OCI-LY7 (cell line): ENCODE results near the gene ODF4. TPM values are rescaled to one million over a fixed set of nuclear protein-coding genes. Genes with fewer than 3 reads are reported as not detected.
"Not testable (repeated sequence)": the region's sequence is repeated elsewhere in the genome, so short reads cannot be mapped to it uniquely, and the experiment has no call there.

Experiments
- BruUV-seq: library from RNA; stranded (reverse); fragments of 400-500 nt; replicated peaks from 2 replicates; lab custom pipeline; 2021; lab: Mats Ljungman, UMichigan
- CTCF ChIA-PET: fragments of 300-600 bp; sonication (Branson Sonifier 250); formaldehyde crosslinking; loops from one replicate; lab custom pipeline; 2022; ENCODE audit warnings: antibody characterized with exemption; ENCODE audit not compliant: unreplicated experiment; lab: Charles Lee
- POLR2A ChIA-PET: fragments of 300-600 bp; sonication (Branson Sonifier 250); formaldehyde crosslinking; loops from one replicate; lab custom pipeline; 2022; ENCODE audit warnings: antibody characterized with exemption; lab: Charles Lee
- DNase-seq: peaks from one replicate; pipeline ENCODE4 v3.0.0-alpha.2; 2015; ENCODE audit warnings: low spot score
- H2AFZ ChIP-seq: fragments of 200-600 bp; sonication (generic), shearing (Covaris generic); 2 replicates; pipeline ENCODE4 v1.6.1; 2014; ENCODE audit warnings: mild to moderate bottlenecking, antibody characterized with exemption, low read length, moderate library complexity
- H3K27ac ChIP-seq: fragments of 200-600 bp; sonication (generic); 2 replicates; pipeline ENCODE4 v1.5.1; 2014; ENCODE audit warnings: mixed run types, low read depth, mild to moderate bottlenecking, moderate library complexity, low read length, inconsistent platforms; ENCODE audit not compliant: poor library complexity, severe bottlenecking
- H3K36me3 ChIP-seq: fragments of 200-600 bp; sonication (generic); 2 replicates; pipeline ENCODE4 v1.6.1; 2014; ENCODE audit warnings: mild to moderate bottlenecking, antibody characterized with exemption, low read length, moderate library complexity, mixed read lengths; ENCODE audit not compliant: insufficient read depth
- H3K4me1 ChIP-seq: fragments of 200-600 bp; sonication (generic); 2 replicates; pipeline ENCODE4 v1.5.1; 2014; ENCODE audit warnings: mild to moderate bottlenecking, low read length; ENCODE audit not compliant: insufficient read depth, poor library complexity, severe bottlenecking
- H3K4me2 ChIP-seq: fragments of 200-600 bp; sonication (generic); 2 replicates; pipeline ENCODE4 v1.6.1; 2014; ENCODE audit warnings: mild to moderate bottlenecking, low read length
- H3K4me3 ChIP-seq: fragments of 200-600 bp; sonication (generic); 2 replicates; pipeline ENCODE4 v1.5.1; 2014; ENCODE audit warnings: mild to moderate bottlenecking, low read depth, low read length; ENCODE audit not compliant: poor library complexity, severe bottlenecking
- H3K79me2 ChIP-seq: fragments of 200-600 bp; sonication (generic); 2 replicates; pipeline ENCODE4 v1.6.1; 2016; ENCODE audit warnings: low read depth, mild to moderate bottlenecking, low read length, moderate library complexity, mixed read lengths; ENCODE audit not compliant: insufficient read depth
- H3K9me2 ChIP-seq: fragments of 200-600 bp; sonication (generic); 2 replicates; pipeline ENCODE4 v1.6.1; 2016; ENCODE audit warnings: mild to moderate bottlenecking, low read length, mixed read lengths; ENCODE audit not compliant: insufficient read depth
- H3K9me3 ChIP-seq: fragments of 200-600 bp; sonication (generic); 2 replicates; pipeline ENCODE4 v1.6.1; 2014; ENCODE audit warnings: mild to moderate bottlenecking, mixed run types, low read length, mixed read lengths
- H4K20me1 ChIP-seq: fragments of 200-600 bp; sonication (generic); 2 replicates; pipeline ENCODE4 v1.6.1; 2014; ENCODE audit warnings: mild to moderate bottlenecking, antibody characterized with exemption, low read length, moderate library complexity, mixed read lengths; ENCODE audit not compliant: insufficient read depth
- CTCF ChIP-seq: fragments of 200-600 bp; sonication (generic); conservative IDR thresholded peaks from 2 replicates; pipeline ENCODE4 v1.5.1; 2014; ENCODE audit warnings: mild to moderate bottlenecking, antibody characterized with exemption, low read length, moderate library complexity, mixed read lengths
- EZH2phosphoT487 ChIP-seq: fragments of 200-600 bp; sonication (generic); IDR thresholded peaks from 2 replicates; pipeline ENCODE4 v1.6.1; 2018; ENCODE audit warnings: low read depth, borderline replicate concordance, mild to moderate bottlenecking, mixed run types, antibody characterized with exemption, low read length, moderate library complexity, mixed read lengths
- intact Hi-C: fragments of 100-400 bp; cut with micrococcal nuclease; formaldehyde crosslinking; loops from one replicate; pipeline ENCODE4 v1.10.0; 2022; ENCODE audit not compliant: unreplicated experiment
- total RNA-seq, 2 experiments: library from RNA; depleted of rRNA in 1 of 2; stranded (reverse); fragments of >200 nt in 1 of 2; shearing (Covaris generic) in 1 of 2; gene quantifications; 2 replicates each; pipeline ENCODE4 v1.2.3, GENCODE V29; 2014 to 2022

ODF4 gene
- total RNA-seq, 2 experiments from 2014 or later = not detected

- Histone ChIP-seq H3K4me2 (no peak overlapping the region), H2AFZ (no peak overlapping the region), H3K9me3 (no peaks in the 10 kb centered on the region), H3K4me1 (no peaks in the 10 kb centered on the region), H4K20me1 (no peaks in the 10 kb centered on the region), H3K36me3 (no peaks in the 10 kb centered on the region), H3K27ac (no peak overlapping the region), H3K9me2 (no peaks in the 10 kb centered on the region), H3K79me2 (no peaks in the 10 kb centered on the region), H3K4me3 (no peak overlapping the region)
- TF ChIP-seq EZH2phosphoT487 (no peak), CTCF (no peak)
- DNase-seq = no peak
- no TSS peak for BruUV-seq
- intact Hi-C loops = no loop called here
- POLR2A ChIA-PET = interaction anchor here (1.5 kb wide), 1 partner anchor 10 kb away, joined by 5 read pairs; no protein-coding TSS in a partner anchor
- CTCF ChIA-PET = interaction anchor here (0.6 kb wide), 1 partner anchor 30 kb away, joined by 4 read pairs; no protein-coding TSS in a partner anchor
Observed at GRCh38 chr17:8345052-8345690, 5.5 kb downstream of the ODF4 start.

GRCh38 chr17:8345951-8346665 lies 6.5 kb downstream of the ODF4 start:
- Histone ChIP-seq H3K4me3 (no peak overlapping the region), H3K79me2 (no peaks in the 10 kb centered on the region), H3K27ac (no peak overlapping the region), H2AFZ (no peak overlapping the region), H3K36me3 (no peaks in the 10 kb centered on the region), H3K9me3 (no peaks in the 10 kb centered on the region), H4K20me1 (no peaks in the 10 kb centered on the region), H3K9me2 (no peaks in the 10 kb centered on the region), H3K4me1 (no peaks in the 10 kb centered on the region), H3K4me2 (no peak overlapping the region)
- POLR2A ChIA-PET = interaction anchor here (1.4 kb wide), 1 partner anchor 8 kb away, joined by 3 read pairs; no protein-coding TSS in a partner anchor
- BruUV-seq = no TSS peak
- intact Hi-C loops = no loop called here
- no peak for DNase-seq
- TF ChIP-seq CTCF (no peak), EZH2phosphoT487 (no peak)
- CTCF ChIA-PET = interaction anchor here (0.6 kb wide), 1 partner anchor 31 kb away, joined by 4 read pairs; no protein-coding TSS in a partner anchor

- CTCF ChIA-PET, BruUV-seq, H3K9me3 ChIP-seq, H2AFZ ChIP-seq, H3K36me3 ChIP-seq, H4K20me1 ChIP-seq, H3K79me2 ChIP-seq, intact Hi-C loops, DNase-seq, H3K4me3 ChIP-seq, H3K4me1 ChIP-seq, H3K27ac ChIP-seq, H3K4me2 ChIP-seq, H3K9me2 ChIP-seq: not testable (repeated sequence)
- POLR2A ChIA-PET = interaction anchor here (1.4 kb wide), 1 partner anchor 9 kb away, joined by 3 read pairs; no protein-coding TSS in a partner anchor
Observed at GRCh38 chr17:8347001-8347400, 7.4 kb downstream of the ODF4 start.
